NCI-H774 (cell line): ENCODE results near the gene KCNJ15.

Experiments used
- DNase-seq: peaks from one replicate; lab custom pipeline; 2025; lab: John Stamatoyannopoulos, UW

KCNJ15 gene

DNA sequence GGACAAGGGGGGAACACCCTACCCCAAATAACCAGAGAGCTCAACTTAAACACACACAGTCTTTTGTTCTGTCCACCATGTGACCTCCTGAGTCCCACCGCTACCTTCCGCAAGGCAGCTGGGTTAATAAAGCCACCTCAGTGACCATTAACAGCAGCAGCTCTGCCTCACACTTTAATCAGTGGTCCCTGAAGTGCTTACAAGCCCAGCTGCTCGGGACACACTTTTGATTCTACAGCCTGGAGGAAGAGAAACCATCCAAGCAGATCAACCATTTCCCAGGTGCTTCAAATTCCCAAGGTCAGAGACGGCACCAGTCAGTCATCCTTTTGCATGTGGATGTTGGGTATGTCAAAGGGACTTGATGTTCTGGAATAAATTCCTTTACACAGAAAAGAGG, 70.1 kb downstream of the KCNJ15 start:
- DNase-seq = peak; percentile 16

DNA sequence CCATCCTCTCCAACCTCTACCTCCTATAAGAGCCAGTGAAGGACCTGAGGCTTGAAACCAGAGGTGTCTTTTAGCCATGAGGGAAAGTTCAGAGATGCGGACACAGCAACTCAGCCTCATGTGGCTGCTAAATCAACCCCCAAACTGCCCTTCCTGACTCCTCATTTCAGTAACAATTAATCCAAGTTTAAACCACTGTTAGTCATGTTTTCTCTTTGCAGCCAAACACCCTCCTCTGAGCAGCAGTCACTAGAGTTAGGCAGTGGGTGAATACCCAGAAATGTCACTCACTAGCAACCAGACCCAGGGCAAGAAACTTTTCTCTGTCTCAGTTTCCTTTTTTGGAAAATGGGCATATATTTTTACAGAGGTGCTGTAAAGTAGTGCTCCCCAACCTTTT, 71.2 kb downstream of the KCNJ15 start:
- no peak for DNase-seq

DNA sequence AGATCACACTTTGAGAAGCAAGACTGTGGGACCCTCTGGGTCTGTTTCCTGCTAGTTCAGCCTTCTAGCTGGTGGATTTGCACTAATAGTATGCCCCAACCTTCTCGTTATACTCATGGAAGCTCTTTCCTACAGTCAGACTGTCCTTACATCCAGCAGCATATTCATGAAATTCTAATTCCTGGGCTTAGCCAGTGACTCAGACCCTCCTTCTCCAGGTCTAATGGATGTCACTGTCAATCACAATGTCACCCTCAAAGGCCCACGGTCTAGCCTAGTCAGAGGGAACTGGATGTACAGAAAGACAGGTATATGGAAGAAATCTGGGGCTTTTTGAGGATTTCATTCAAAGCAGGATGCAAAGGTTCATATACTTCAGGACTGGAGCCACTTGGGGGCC, 72.4 kb downstream of the KCNJ15 start:
- DNase-seq = no peak

DNA sequence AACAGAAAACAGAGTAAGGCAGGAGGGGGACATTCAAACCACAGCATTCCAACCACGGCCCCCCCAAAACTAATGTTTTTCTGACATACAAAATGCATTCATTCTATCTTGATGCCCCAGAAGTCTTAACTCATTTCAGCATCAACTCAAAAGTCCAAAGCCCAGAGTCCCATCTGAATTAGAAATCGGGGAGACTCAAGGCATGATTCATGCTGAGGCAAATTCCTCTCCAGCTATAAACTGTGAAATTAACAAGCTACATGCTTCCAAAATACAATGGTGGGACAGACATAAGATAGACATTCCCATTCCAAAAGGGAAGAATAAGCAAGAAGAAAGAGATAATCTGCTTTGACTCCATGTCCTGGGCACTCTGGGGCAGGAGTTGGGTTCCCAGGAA, 73.9 kb downstream of the KCNJ15 start:
- no peak for DNase-seq

DNA sequence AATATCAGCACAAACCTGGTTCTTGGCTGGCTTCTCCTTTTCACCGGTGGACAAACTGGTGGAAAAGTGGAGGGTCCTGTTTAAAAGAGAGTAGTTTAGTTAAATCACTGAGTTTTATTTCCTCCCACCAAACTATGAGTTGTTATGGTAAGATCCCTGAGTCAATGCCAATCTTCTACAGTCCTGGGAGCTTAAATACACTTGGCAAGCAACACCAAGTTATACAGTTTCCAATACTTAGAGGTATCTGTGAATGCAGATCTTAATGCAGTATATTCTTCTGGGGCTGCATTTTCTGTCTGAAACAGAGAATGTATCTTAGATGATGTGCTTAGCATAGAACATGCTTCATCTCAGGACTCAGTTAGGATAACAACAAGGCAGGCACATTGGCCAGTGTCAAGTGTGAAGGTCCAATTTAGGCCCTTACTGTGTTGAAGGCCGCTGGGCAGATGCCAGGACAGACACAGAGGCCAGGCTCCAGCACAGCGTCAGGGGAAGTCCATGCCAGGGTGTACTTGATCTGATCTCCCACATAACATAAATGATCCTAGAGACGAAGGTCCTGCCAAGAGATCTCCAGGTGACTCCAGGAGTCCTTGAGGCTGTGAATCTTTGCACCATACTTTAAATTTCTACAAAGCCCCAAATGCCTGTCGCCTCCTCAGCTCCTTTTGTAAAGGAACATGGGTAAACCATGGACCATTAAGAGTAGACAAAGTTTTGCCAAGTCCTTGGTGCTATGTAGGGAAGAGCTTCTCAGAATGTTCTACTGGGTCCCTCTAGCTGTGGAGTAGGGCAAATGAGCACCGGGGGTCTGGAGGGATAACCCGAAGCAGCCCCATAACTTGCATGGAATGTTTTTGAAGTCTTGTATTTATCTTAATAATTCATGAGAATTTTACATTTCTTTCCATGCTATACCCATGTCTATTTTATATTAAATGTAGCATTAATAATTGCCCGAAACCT, 76.8 kb downstream of the KCNJ15 start:
- DNase-seq = no peak

DNA sequence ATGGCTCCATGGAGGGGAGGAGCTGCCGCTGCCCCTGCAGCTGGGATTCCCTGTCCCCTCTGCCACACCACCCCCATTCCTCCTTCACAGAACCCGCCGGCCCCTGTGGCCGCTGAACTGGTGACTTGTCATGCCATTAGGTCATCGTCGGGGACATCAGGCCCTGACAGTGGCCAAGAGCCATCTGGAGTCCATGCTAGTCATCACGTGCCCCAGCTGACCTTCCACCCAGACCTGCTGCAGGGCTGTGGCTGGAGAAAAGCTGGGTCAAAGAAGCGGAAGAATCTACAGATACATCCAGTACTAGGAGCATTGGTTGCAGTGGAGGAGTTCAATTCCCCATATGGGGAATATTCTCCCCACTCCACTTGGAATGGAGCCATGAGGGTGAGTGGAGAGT, 78.1 kb downstream of the KCNJ15 start:
- DNase-seq = no peak

DNA sequence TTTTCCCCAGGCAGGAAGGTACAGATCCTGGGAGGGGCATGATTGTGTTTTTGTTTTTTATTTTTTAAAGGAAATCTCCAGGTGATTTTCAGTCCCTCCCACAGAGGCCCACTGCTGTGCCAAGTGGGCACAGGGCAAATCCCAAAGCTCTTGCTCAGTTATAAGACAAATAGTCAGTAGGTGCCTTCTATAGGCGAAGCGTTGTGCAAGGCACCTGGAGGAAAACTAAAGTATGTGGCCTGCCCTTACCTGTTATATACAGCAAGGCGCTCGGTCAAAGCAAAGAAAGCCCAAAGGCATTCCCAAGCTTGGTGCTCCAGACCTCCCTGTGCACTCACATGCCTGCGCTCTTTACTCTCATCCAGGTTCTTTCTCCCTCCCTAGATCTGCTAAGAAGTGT, 81.0 kb downstream of the KCNJ15 start:
- DNase-seq = no peak

DNA sequence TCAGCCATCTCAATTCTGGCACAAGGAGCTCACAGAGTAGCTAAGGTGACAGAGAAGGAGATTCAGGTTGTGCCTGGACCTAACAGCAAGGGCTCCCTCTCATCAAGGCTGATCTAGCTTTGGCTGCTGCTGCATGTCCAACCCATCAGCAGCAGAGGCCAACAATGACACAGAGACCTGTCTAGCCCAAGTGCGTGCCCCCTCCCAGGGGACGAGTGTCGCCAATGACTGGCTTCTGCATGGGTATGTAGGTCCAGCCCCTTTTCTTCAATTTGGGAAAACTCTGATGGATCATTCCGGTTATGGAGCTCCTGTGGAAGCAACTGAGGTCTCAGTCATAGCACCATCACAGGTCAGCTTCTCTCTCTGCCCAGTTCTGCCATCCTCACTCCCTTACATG, 83.3 kb downstream of the KCNJ15 start:
- DNase-seq = no peak

DNA sequence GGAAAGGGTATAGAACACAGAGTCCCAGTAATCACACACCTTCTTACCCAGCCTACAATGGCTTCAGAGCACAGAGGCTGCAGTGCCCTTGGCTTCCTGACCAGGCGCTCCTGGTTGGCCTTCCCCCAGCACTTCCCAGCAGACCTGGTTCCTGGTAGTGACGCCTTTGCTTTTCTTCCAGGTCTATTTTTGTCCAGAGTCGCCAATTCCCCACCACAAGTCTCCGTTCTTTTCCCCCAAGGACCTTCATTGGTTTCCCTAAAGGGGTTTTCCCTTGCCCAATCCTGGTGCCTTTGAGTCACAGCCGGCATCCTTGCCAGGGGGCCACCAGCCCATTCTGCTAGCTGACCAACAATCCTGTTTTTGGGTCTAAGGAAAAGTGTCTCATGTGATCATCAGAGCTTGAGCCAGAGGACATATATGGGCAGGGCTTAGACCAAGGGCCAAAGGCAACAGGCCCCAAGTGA, 84.8 kb downstream of the KCNJ15 start:
- DNase-seq = no peak

DNA sequence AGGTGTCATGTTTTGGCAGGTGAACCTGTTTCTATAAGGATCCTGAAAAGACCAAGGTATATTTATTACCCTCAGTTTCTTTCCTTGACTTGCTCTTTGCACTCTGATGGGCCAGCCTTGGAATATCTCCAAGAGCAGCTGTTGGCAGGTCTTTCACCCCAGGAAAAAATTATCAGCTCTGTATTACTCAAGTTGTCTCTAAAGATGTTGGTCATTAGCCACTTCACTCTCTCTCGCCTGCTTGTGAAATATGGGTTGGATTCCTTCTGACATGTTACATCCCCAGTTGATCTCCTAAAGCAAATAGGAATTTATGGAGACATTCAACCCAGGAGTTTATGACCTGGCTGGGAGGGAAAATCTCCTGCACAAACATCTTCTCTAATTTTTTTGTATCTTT, 85.9 kb downstream of the KCNJ15 start:
- no peak for DNase-seq

DNA sequence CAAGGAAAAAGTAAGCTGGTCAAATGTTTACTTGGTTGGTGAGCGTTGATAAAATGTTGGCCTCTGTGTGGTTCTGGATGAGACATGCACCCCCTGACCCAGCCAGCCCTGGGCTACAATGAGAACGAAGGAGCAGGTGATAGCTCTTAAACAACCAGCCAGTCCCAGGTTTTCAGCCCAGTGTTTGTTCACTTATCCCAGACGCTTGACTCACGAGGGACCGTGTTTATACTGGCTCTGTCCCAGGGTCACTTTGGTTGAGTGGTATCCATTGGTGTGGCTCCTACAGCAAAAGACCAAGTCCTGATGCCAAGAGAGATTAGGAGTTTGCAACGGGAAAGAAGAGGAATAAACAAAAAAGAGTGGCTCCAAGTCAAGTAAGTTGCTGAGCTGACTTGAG, 86.9 kb downstream of the KCNJ15 start:
- DNase-seq = peak; percentile 80

DNA sequence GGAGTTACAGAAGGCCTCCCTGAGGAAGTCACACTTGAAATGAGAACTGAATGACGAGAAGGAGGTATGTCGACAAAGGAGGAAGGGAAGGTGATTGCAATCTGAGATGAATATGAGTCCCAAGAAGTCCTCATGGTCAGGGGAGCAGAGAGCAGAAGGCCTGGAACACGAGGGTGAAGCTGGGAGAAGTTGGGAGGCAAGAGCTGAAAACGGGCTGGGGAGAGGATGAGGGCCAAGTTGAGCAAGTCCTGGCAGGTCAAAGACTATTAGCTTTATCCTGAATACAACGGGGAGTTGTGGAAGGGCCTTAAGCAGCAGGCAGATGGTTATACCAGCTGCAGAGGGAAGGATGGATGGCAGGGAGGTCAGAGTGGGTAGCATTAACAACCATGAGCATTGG, 89.5 kb downstream of the KCNJ15 start:
- no peak for DNase-seq

DNA sequence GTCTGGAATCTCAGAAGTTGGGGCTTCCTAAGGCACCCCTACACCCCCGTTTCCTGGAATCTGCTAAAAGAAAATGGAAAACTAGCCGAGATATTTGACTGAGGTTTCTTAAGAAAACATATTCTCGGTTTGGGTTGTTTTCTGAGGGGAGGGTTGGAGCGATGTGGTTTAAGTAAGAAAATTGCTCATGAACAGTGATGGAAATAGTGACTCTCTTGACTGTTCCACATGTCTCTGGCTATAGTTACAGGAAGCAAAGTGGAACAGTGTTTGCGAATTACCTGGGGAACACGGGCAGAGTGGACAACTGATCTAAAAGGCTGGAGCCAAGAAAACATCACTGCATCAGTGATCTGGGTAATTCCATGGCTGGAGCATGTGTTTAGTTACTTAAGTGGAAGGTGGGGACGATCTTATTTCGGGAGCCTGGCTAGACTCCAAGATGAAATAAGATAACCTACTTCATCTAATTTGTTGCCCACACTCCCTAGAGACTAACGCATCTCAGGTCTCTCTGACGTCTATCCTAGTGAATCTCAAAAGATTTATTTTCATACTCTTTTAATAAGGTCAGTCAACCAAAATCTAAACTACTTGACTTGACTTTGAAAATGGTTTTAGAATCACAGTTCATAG, 92.4 kb downstream of the KCNJ15 start:
- DNase-seq = no peak

DNA sequence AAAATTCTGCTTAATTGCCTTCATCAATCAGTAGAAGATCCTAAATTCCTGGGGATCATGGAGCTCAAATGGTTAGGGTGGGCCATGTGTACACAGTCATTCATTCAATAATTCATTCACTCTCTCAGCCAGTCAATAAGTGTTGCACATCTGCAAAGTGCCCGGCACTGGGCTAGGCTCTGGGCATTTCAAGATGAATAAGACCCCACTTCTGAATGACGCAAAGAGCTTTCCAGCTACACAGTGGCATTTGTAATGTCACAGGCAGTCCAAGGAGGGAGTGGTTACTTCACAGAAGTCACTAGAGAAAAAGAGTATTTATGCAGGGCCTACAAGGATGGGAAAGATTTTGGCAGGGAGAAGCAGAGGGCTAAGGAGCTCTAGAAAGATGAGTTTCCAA, 93.2 kb downstream of the KCNJ15 start:
- DNase-seq = no peak

DNA sequence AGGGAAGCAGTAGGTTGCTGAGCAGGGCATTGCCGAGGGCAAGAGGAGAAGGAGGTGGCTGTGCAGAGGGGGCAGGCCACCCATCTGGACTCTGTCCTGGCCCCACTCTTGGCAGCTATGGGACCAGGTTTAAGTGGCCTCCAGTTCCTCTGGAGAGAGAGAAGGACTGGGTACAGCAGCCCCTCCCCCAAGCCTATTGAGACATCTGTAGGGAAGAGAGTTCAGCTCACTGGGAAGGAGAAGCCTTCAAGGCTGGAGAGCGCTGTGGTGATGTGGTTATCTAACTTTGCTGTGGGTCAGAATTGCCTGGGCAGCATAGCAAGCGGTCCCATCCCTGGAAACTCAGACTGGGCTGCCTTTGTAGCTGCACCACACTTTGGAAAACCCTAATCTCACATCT, 93.9 kb downstream of the KCNJ15 start:
- no peak for DNase-seq

DNA sequence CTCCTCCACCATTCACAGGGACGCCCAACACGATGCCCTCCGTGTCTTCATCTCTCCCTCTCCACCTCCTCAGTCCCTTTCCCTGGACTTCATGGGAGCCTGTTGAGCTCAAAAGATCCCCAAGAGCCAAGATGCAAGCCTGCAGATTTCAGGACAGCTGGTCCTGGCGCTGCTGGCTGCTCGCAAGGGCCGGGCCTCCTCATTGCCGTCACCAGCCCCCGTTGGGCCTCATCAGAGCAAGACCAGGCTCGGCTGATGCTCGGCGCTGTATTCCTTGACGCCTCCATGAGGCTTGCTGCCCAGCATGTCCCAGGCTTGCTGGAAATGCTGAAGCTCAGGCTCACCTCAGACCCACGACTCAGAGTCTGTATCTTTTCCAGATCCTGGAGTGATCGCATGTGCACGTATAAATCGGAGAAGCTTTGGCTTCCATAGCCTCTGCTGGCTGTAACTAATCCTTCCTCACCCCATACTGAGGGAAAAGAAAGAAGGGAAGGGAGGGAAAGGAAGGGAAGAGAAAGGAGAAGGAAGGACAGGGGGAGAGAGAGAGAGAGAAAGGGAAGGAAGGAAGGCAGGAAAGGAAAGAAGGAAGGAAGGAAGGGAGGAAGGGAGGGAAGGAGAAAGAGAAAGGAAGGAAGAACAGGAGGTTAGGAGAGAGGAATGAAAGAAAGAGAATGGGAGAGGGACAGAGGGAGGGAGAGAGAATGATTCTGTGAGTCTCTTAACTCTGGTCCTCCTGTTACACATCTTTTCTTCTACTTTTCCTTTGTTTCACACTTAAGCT, 94.6 kb downstream of the KCNJ15 start:
- no peak for DNase-seq

DNA sequence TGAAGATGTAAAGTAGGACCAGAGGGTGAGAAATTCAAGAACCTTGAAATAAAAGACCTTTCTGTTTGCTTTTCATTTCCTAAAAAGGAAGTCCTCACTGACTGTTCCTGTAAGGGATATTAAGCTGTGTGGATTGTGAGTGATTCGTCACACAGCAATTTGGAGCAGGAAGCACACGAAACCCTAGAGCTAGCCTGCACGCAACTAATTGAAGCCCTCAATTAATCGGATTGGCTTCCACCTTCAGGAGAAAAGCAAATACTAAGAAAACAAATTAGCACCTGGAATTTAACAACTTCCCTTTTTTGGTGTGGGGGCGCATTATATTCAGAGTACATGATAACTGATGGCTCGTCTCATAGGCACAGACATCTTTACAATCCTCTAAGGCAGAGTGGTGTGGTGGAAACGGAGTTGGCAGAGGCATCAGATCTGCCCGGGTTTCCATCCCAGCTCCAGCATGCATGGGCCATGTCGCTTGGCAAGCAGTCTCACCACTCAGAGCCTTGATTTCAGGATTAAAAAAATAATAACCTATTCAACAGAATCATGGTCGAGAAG, 95.2 kb downstream of the KCNJ15 start:
- no peak for DNase-seq

DNA sequence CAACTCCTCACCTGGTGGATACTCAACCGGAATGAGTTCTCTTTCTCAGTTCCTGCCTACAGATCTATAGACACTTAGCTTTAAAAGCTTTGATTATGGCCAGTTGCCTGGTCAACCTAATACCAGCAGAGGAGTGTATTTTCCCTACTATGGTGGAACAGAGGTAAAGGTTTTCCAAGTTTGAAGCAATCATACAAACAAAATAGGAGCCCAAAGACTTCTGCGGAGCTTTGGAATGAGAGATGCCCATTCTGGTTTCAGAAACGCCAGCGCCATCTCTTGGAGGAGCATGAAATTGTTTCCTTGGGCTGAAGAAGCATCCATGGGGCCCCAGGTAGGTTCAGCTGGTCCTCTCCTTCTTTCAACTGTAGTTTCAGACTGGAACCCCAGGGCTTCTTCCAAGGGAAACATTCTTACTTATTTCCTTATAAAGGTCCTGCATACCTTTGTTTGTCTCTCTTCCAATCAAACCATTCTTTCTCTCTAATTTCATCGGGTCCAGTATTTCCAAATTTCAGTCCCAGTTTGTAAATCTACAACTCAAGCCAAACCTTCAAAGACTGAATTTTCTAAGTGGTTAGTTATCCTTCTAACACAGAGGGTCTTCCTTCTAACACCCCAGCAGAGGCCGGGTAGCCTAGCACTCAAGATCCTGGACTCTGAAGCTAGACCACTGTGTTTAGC, 95.9 kb downstream of the KCNJ15 start:
- peak; percentile 55 for DNase-seq

DNA sequence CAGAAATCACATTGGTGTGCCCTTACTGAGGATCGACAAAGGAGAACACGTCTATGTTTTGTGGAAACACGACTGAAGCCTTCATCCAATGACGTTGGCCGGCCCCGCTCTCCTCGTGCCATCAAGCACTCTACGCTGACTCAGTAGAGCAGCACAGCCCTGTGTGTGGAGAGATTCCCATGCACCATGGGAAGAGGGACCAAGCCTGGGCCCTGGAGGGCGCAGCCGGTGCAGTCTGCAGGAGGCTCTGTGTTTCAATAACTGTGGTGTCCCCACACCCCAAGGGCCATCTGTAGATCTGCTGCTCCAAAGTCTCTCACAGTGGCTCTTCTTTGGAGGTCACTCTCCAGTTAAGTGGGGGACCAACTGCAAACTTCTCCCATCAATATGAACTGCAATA, 97.4 kb downstream of the KCNJ15 start:
- no peak for DNase-seq

DNA sequence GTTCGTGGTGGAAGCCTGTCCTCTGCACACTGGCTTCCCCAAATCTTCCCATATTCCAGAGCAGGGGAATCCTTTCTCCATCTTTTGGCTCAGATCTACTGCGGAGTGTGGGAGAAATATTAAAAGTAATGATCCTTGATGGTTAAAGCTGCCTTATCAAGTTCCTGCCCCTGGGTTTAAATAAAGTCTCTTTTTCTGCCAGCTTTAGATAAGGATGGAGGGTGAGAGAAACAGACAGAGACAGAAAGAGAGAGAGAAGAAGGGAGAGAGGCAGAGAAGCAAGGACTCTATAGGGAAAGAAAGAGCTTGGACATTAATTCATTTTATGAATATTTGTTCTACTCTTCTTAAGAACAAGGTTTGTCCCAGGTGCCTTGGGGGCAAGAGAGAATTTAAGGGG, 98.0 kb downstream of the KCNJ15 start:
- DNase-seq = no peak

DNA sequence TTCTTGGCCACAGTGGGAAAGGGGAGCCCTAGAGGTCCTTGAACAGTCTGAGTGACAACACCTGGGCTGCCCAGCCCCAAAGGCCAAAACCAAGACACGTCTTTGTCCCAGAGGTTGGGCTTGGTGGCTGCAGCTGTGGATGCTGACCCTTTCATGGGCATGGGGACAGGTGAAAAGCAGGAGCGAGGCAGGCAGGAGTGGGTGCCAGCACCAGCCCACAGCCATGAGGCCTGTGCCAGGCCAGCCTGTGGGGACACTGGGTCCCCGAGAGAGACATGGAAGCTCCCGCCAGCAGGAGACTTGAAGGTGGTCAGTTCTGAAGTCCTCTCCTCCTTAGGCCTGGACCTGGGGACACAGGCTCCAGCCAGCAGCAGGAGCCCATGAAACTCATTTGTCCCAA, 98.6 kb downstream of the KCNJ15 start:
- DNase-seq = no peak
